Activated CD4-positive, alpha-beta T cell treated with anti-CD3 and anti-CD28 coated beads, Interleukin-2, amount 50 U/mL, for 16 hours (primary cell): ENCODE measurements around the gene NRCAM.
"Not testable (repeated sequence)": the region's sequence is repeated elsewhere in the genome, so short reads cannot be mapped to it uniquely, and the experiment has no call there.

Experiments used
- DNase-seq: peaks from one replicate; pipeline ENCODE4 v3.0.0-alpha.2; 2020

The NRCAM gene

GRCh38 chr7:108393097-108393496 is 63.1 kb downstream of the NRCAM start:
- DNase-seq = not testable (repeated sequence)

GRCh38 chr7:108387686-108388085 is 68.5 kb downstream of the NRCAM start:
- not testable (repeated sequence) for DNase-seq

DNA sequence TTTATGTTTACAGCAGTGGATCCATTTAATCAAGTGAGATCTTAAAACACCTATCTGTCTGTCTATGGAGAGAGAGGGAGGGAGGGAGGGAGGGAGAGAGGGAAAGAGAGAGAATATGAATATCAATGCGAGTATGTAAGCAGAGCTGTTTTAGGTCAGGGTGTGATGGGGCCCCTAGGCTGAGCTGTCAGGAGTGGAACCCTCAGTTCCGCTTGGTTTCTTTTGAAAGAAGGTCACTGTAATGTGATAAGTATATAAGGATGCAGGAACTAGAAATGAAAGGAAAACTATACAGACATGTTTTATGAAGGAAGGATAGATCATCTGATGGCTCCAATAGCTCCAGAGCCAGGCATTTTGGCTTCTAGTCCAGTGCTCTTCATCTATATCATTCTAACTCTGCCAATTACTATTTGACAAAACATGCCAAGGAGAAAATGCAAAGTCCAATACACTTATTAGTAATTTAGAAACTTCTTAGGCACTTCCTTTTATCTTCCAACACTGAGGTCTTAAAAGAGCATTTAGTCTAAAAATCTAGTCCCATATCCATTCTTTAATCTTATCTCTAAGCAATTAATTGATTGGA is 70.3 kb downstream of the NRCAM start:
- no peak for DNase-seq

DNA sequence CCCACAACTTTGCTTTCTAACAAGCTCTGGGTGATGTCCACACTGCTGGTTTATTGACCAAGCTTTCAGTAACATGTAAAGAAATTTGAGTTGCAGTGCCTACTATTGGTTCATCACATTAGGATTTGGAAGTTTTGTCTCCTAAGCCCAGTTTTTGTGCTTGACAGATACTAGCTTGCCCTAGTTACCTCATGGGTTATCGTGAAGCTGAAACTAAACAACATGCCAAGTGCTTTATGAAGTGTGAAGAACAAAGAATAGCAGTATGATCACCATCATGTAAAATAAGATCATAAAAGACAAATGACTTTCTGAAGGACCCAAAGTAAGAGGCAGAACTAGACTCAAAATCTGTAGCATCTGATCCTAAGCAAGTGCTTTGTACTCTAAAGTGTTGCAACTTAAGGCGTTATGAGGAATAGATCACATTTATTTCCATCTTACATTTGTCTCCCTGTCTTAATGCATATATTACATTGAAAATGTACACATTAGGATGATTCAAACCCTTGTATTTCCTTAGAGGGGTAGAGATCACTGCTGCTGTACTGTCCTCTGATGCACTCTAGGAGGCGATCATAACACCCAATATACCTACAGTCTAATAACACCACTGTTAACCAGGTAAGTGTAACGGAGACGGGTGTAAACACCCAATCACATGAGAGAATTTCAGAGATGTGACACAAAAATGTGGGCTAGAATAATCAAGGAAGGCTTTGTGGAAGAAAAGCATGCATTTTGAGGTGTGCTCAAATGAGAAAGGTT is 71.3 kb downstream of the NRCAM start:
- DNase-seq = no peak

- no peak for DNase-seq
Observed at GRCh38 chr7:108382932-108383331, 73.3 kb downstream of the NRCAM start.

- no peak for DNase-seq
Observed at GRCh38 chr7:108380517-108380916, 75.7 kb downstream of the NRCAM start.

- DNase-seq = no peak
Observed at GRCh38 chr7:108376206-108376605, 80.0 kb downstream of the NRCAM start.

- no peak for DNase-seq
Observed at GRCh38 chr7:108375668-108376067, 80.6 kb downstream of the NRCAM start.

- no peak for DNase-seq
Observed at GRCh38 chr7:108374899-108375298, 81.3 kb downstream of the NRCAM start.

DNA sequence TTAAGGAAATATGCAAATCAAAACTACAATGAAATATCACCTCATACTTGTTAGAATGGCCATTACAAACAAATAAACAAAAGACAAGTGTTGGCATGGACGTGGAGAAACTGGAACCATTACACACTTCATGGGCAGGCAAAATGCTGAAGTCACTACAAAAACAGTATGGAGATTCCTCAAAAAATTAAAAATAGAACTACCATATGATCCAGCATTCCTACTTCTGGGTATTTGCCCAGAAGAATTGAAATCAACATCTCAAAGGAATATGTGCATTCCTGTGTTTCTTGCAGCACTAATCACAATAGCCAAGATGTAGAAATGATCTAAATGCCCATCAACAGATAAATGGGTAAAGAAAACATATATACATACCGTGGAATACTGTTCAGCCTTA is 83.6 kb downstream of the NRCAM start:
- DNase-seq = no peak

DNA sequence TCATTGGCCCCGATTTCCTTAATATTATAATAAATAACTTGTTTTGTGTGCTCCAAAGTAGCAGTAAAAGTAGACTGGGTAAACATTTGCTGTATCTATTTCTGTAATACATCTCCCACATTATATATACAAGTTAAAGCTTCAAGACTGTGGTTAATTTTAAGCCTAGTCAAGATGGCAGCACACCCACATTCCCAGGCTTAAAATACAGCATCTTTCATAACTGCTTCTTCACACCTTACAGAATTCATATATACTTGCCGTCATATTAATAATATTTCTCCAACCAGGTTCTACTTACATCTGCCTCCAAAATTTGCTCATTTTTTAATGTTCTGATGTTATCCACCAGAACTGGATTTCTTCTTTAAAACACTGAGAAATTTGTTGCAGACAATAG is 85.6 kb downstream of the NRCAM start:
- no peak for DNase-seq

DNA sequence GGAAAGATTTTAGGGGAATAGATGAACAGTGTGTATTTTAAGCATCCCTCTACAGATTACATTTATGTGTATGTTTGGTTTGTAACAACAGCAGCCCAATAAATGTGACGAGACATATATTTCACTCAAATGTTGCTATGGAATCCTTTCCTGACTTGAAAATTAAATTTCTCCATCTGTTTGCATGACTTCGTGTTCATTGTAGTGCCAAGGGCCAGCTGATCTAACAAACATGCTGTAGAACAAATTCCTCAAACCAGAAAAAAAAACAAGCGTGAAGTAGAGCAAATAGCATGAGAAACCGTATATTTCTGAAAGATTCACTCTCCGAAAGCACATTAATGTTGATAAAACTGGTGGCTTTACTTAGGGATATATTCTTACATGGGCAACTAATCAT is 87.8 kb downstream of the NRCAM start:
- DNase-seq = no peak

- no peak for DNase-seq
Observed at GRCh38 chr7:108367946-108368345, 88.3 kb downstream of the NRCAM start.

DNA sequence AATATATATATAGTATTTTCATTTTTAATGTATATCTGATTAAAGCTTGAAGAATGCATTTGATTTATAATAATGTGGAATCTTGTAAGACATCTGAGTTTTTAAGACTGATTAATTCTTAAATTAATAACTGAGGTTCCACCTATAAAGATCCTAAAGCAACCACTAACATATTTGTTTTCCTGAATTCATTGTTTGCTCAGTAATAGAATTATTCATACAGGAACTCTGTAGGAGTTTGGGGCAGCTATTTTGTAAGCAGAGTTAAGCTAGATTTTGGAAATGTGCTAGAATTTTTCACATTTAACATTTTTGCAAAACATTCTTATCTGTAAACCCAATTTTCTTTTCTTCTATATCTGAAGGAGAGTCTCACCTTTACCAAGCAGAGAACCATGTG is 88.9 kb downstream of the NRCAM start:
- DNase-seq = no peak

DNA sequence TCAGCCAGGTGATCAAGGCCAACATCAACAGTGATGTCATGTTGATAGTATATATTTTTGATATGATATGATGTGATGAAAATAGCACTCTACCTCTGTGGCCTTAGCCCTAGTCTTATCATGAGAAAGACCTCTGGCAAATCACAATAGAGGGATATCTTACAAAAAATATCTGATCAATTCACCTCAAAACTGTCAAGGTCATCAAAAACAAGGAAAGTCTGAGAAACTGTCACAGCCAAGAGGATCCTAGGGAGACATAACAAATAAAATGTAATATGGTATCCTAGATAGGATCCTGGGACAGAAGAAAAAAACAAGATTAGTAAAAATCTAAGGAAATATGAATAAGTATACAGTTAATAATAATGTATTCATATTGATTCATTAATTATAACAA is 92.6 kb downstream of the NRCAM start:
- no peak for DNase-seq

DNA sequence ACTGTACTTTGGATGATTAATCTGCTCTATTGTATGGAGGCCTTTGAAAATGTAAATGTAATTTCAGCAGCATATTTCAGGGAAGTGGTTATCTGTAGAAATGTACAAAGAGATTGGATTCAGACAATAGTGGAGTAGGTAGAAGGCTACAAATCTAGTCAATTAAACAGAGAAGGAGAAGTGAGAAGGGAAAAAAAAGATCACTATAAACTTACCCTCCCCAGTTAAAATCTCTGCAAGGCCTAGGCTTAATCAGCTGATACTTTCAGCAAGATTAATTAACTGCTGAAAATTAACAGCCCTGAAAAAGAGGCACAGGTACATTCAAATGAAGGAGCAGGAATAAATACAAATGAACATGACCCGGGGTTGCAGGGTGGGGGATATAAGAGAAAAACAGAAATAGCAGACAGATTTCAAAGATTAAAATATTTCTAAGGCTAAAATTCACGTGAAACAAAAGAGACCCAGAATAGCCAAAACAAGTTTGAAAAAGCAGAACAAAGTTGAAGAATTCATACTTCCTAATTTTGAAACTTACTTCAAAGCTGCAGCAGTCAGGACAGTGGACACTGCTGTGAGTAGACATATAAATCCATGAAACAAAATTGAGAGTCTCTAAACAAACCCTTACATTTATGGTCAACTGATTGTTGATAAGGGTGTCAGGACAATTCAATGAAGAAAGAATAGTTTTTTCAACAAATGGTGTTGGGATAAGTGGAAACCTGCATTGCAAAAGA is 96.0 kb downstream of the NRCAM start:
- DNase-seq = no peak

DNA sequence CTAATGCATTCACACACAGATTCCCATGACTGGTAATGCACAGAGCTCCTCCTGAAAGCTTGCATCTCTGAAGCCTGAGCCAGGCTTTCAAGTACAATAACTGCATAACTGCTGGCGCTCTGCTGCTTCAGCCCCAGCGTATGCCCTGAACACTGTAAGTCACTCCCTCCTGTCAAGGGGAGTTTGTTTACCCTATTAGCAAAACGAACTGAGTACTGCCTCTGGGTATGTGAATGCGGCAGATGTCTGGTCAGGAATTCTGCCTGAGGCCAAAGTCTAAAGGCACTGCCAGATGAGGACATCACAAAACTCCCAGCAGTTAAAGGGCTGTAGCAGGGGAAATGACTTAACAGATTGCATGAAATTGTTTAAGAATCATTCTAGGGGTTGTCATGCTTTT is 97.7 kb downstream of the NRCAM start:
- no peak for DNase-seq

GRCh38 chr7:108351729-108352131 is 104.5 kb downstream of the NRCAM start:
- no peak for DNase-seq

DNA sequence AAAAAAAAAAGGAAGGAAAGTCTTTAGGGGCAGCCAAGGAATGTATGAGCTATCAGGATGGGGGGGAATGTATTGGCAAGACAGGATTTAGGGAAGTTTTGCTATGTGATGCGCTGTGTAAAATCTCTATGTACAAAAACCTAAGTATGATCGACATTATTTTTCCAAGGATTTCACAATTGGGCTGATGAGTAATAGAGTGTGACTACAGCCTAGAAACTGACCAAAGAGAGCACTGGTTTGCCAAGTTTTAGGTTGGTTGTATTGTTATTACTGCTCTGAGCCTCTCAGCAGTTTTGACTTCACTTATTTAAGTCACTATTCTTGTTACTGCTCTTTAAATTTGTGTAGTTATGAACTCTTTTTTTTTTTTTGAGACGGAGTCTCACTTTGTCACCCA is 107.3 kb downstream of the NRCAM start:
- DNase-seq = no peak

DNA sequence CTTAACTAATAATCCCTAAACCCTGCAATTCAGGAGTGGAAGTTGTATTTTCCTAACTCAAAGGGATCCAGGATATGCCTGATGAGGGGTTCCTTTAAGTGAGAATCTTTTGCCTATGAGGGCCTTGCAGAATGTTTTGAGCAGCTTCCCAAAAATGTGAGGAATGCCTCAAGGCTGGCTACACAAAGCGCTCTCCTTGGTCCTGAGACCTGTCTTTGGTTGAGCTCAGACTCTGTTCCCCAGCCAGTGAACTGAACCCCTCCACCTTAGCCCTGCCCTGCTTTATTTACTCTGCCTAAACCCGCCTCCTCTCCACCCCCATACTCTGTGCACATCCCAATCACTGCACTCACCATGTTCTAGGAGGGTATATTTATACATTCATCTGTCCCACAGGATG is 108.6 kb downstream of the NRCAM start:
- no peak for DNase-seq

- DNase-seq = no peak
Observed at GRCh38 chr7:108345710-108346336, 110.4 kb downstream of the NRCAM start.

GRCh38 chr7:108340856-108341411 is 115.3 kb downstream of the NRCAM start:
- no peak for DNase-seq

- not testable (repeated sequence) for DNase-seq
Observed at GRCh38 chr7:108340406-108340805, 115.8 kb downstream of the NRCAM start.
